CD1c-positive myeloid dendritic cell (primary cell): ENCODE results near the gene SPTBN1.
A peak's percentile ranks its signal among the peaks of the same experiment; 100 is the strongest.
"Not testable (repeated sequence)": the region's sequence is repeated elsewhere in the genome, so short reads cannot be mapped to it uniquely, and the experiment has no call there.

Source experiments
- DNase-seq: peaks from one replicate; pipeline ENCODE4 v3.0.0-alpha.2; 2016; ENCODE audit errors: extremely low spot score

The SPTBN1 gene

GRCh38 chr2:54528311-54528955, 72.3 kb downstream of the SPTBN1 start:
- no peak for DNase-seq

GRCh38 chr2:54529518-54529917, 73.4 kb downstream of the SPTBN1 start:
- not testable (repeated sequence) for DNase-seq

- no peak for DNase-seq
Observed at GRCh38 chr2:54529935-54530334, 73.8 kb downstream of the SPTBN1 start.

- no peak for DNase-seq
Observed at GRCh38 chr2:54531558-54531957, 75.4 kb downstream of the SPTBN1 start.

- DNase-seq, result no peak
Observed at GRCh38 chr2:54534221-54534620, 78.1 kb downstream of the SPTBN1 start.

- no peak for DNase-seq
Observed at GRCh38 chr2:54534625-54535024, 78.5 kb downstream of the SPTBN1 start.

GRCh38 chr2:54535599-54536195, 79.6 kb downstream of the SPTBN1 start:
- DNase-seq, result peak; percentile 85

GRCh38 chr2:54536720-54537119, 80.6 kb downstream of the SPTBN1 start:
- no peak for DNase-seq

GRCh38 chr2:54538537-54538936, 82.4 kb downstream of the SPTBN1 start:
- DNase-seq, result no peak

GRCh38 chr2:54539683-54540082, 83.6 kb downstream of the SPTBN1 start:
- no peak for DNase-seq

GRCh38 chr2:54540194-54540593, 84.1 kb downstream of the SPTBN1 start:
- DNase-seq, result no peak

- DNase-seq, result no peak
Observed at GRCh38 chr2:54541995-54542394, 85.9 kb downstream of the SPTBN1 start.

- no peak for DNase-seq
Observed at GRCh38 chr2:54543733-54544396, 87.7 kb downstream of the SPTBN1 start.

GRCh38 chr2:54545702-54546450, 89.7 kb downstream of the SPTBN1 start:
- no peak for DNase-seq

GRCh38 chr2:54546518-54546917, 90.4 kb downstream of the SPTBN1 start:
- no peak for DNase-seq

- no peak for DNase-seq
Observed at GRCh38 chr2:54546923-54547720, 91.0 kb downstream of the SPTBN1 start.

GRCh38 chr2:54549430-54549829, 93.3 kb downstream of the SPTBN1 start:
- no peak for DNase-seq

GRCh38 chr2:54549917-54550518, 93.9 kb downstream of the SPTBN1 start:
- no peak for DNase-seq

GRCh38 chr2:54550547-54550946, 94.4 kb downstream of the SPTBN1 start:
- DNase-seq, result no peak

- DNase-seq, result no peak
Observed at GRCh38 chr2:54551123-54551756, 95.1 kb downstream of the SPTBN1 start.

- no peak for DNase-seq
Observed at GRCh38 chr2:54553075-54553474, 96.9 kb downstream of the SPTBN1 start.
